A549 (cell line): ENCODE results near the gene PPARA. TPM values are rescaled to one million over a fixed set of nuclear protein-coding genes. Genes with fewer than 3 reads are reported as not detected.

Experiments used
- ATAC-seq, 2 experiments: fragments of 200-7000 bp in 1 of 2; fragments of >200 bp in 1 of 2; cut with Nextera tagmentation in 1 of 2; cut with Tn5 transposase in 1 of 2; 3 replicates each; pipeline versions ENCODE4 v1.8.0 to v1.9.1; 2018 to 2020; ENCODE audit warnings: mild to moderate bottlenecking in 1 of 2, moderate library complexity in 1 of 2
- CTCF ChIA-PET: fragments of 300-600 bp; sonication (Branson Sonifier 250); formaldehyde crosslinking; extraction: SDS; loops from one replicate; lab custom pipeline; 2021; ENCODE audit warnings: antibody characterized with exemption, inconsistent platforms; lab: Yijun Ruan, JAX
- POLR2A ChIA-PET: fragments of 350-600 bp; formaldehyde crosslinking; extraction: SDS; loops from one replicate; lab custom pipeline; 2021; ENCODE audit warnings: antibody characterized with exemption, inconsistent platforms; lab: Yijun Ruan, JAX
- DNase-seq, 2 experiments: peaks; one replicate each; pipeline versions ENCODE4 v3.0.0 to v3.0.0-alpha.2; 2011 to 2016; ENCODE audit warnings: low read depth in 1 of 2, low spot score in 1 of 2
- FAIRE-seq: peaks from 2 replicates; lab custom pipeline; 2011; peaks lifted over from hg19 to GRCh38; lab: Jason Lieb, UNC
- H3K27ac ChIP-seq, 2 experiments: fragments of >200 bp; sonication (Bioruptor Twin); formaldehyde crosslinking; 3 replicates each; pipeline ENCODE4 v1.5.1; 2016 to 2017
- H3K4me1 ChIP-seq: fragments of >200 bp; sonication (Bioruptor Twin); formaldehyde crosslinking; 3 replicates; pipeline ENCODE4 v1.6.1; 2016
- H3K4me2 ChIP-seq: fragments of >200 bp; sonication (Bioruptor Twin); formaldehyde crosslinking; 3 replicates; pipeline ENCODE4 v1.6.1; 2016
- H3K4me3 ChIP-seq: fragments of >200 bp; sonication (Bioruptor Twin); formaldehyde crosslinking; 3 replicates; pipeline ENCODE4 v1.5.1; 2016
- H3K9me3 ChIP-seq: fragments of >200 bp; sonication (Bioruptor Twin); formaldehyde crosslinking; 3 replicates; pipeline ENCODE4 v1.6.1; 2016
- BHLHE40 ChIP-seq: IDR thresholded peaks from 2 replicates; pipeline ENCODE4 v1.6.1; 2012; ENCODE audit warnings: low read depth, low read length, inconsistent platforms
- CBX2 ChIP-seq: fragments of 200-600 bp; sonication (generic); IDR thresholded peaks from 2 replicates; pipeline ENCODE4 v1.6.1; 2016; ENCODE audit warnings: low read depth, mild to moderate bottlenecking, borderline replicate concordance
- CEBPB ChIP-seq, 2 experiments: fragments of >200 bp in 1 of 2; sonication (Bioruptor Twin) in 1 of 2; formaldehyde crosslinking in 1 of 2; IDR thresholded peaks; 2 replicates each; pipeline ENCODE4 v1.6.1; 2012 to 2016
- CTCF ChIP-seq: fragments of >200 bp; sonication (Bioruptor Twin); formaldehyde crosslinking; IDR thresholded peaks from 3 replicates; pipeline ENCODE4 v1.5.1; 2016
- EHMT2 ChIP-seq: fragments of 200-600 bp; sonication (generic); IDR thresholded peaks from 2 replicates; pipeline ENCODE4 v1.6.1; 2016; ENCODE audit warnings: antibody characterized with exemption, low read depth, mild to moderate bottlenecking, moderate library complexity
- HDAC2 ChIP-seq: fragments of 200-600 bp; sonication (generic); IDR thresholded peaks from 2 replicates; pipeline ENCODE4 v1.6.1; 2016
- HES2 ChIP-seq: fragments of >200 bp; sonication (Bioruptor Twin); formaldehyde crosslinking; IDR thresholded peaks from 2 replicates; pipeline ENCODE4 v1.6.1; 2016
- HEYL ChIP-seq: fragments of 250-450 bp; sonication (Bioruptor Pico); IDR thresholded peaks from 2 replicates; pipeline ENCODE4 v1.8.0; 2021; ENCODE audit warnings: mild to moderate bottlenecking, moderate library complexity
- HOXB13 ChIP-seq: fragments of 250-450 bp; sonication (Bioruptor Pico); IDR thresholded peaks from 2 replicates; pipeline ENCODE4 v1.5.0; 2020; ENCODE audit warnings: low read depth, mild to moderate bottlenecking, moderate library complexity
- MAX ChIP-seq: IDR thresholded peaks from 2 replicates; pipeline ENCODE4 v1.6.1; 2012
- MAZ ChIP-seq: fragments of 150-350 bp; IDR thresholded peaks from 2 replicates; pipeline ENCODE4 v1.6.1; 2014; ENCODE audit warnings: antibody characterized with exemption, low read depth, low read length, borderline replicate concordance
- MYC ChIP-seq: IDR thresholded peaks from 2 replicates; pipeline ENCODE4 v1.6.1; 2012; ENCODE audit warnings: mild to moderate bottlenecking, inconsistent platforms, low read length, improper control_type of control experiment, borderline replicate concordance
- NFE2L2 ChIP-seq: fragments of 150-350 bp; conservative IDR thresholded peaks from 2 replicates; pipeline ENCODE4 v1.6.1; 2014; ENCODE audit warnings: low read length
- POLR2AphosphoS2 ChIP-seq: conservative IDR thresholded peaks from 2 replicates; pipeline ENCODE4 v1.6.1; 2012; ENCODE audit warnings: low read length, improper control_type of control experiment, inconsistent platforms
- RAD21 ChIP-seq, 2 experiments: fragments of >200 bp in 1 of 2; sonication (Bioruptor Twin) in 1 of 2; formaldehyde crosslinking in 1 of 2; IDR thresholded peaks in 1 of 2; conservative IDR thresholded peaks in 1 of 2; 2 replicates in 1 of 2; 3 replicates in 1 of 2; pipeline ENCODE4 v1.6.1; 2012 to 2018; ENCODE audit warnings: inconsistent platforms in 1 of 2
- RFX5 ChIP-seq: fragments of 450-650 bp; IDR thresholded peaks from 2 replicates; pipeline ENCODE4 v1.7.1; 2014; ENCODE audit warnings: antibody characterized with exemption, mild to moderate bottlenecking, moderate library complexity
- WGBS: methylation state at CpG from one replicate; pipeline ENCODE4 v1.1.6; 2017; ENCODE audit errors: missing lambda C conversion rate; 5-methylcytosine and 5-hydroxymethylcytosine counted together
- polyA plus RNA-seq, 4 experiments: library from polyadenylated mRNA; depleted of rRNA in 3 of 4; stranded (reverse); fragments of >200 nt; fragmentation: RNase III in 1 of 4; extraction: RNeasy Plus Mini Kit Qiagen cat#74134 plus additional on column Dnase treatment in 1 of 4; gene quantifications; 2 replicates in 3 of 4; 3 replicates in 1 of 4; pipeline ENCODE4 v1.2.3, GENCODE V29; 2011 to 2017

PPARA gene
- polyA plus RNA-seq, 2 of the 4 experiments (the other 2 are of a cell fraction) = 2.6 to 2.8 TPM

- no peaks in the 10 kb centered on the region for H3K4me1 ChIP-seq
- DNase-seq = no peak
- H3K4me2 ChIP-seq = no peak overlapping the region
- CTCF ChIA-PET = no interaction called here
- POLR2A ChIA-PET = no interaction called here
- H3K4me3 ChIP-seq = no peak overlapping the region
- H3K9me3 ChIP-seq = no peaks in the 10 kb centered on the region; the same call in 2 of the 3 replicates
- H3K27ac ChIP-seq = no peak overlapping the region
- FAIRE-seq = no peak
- 89% methylated on average over 12 of the region's 12 CpGs for WGBS
- TF ChIP-seq HES2 (no peak), MAX (no peak), MAZ (no peak), RAD21 (conservative IDR thresholded peaks at IDR 0.05 in 1 of 2, IDR thresholded peaks at IDR 0.05 in 1 of 2) (no peak), POLR2AphosphoS2 (no peak), CTCF (no peak)
- ATAC-seq = no peak
Observed at GRCh38 chr22:46202897-46203600, 52.7 kb downstream of the PPARA start.

GRCh38 chr22:46203601-46203980, 53.3 kb downstream of the PPARA start:
- 82% methylated on average over 7 of the region's 7 CpGs for WGBS
- H3K4me2 ChIP-seq = no peak overlapping the region
- TF ChIP-seq HDAC2 = no peak
- TF ChIP-seq BHLHE40 = no peak
- TF ChIP-seq HES2 = no peak
- no peak for TF ChIP-seq NFE2L2
- H3K9me3 ChIP-seq = peaks cover under 1% of the 10 kb centered on the region; the same call in 1 of the 3 replicates
- no peak overlapping the region for H3K4me3 ChIP-seq
- H3K4me1 ChIP-seq = no peaks in the 10 kb centered on the region
- ATAC-seq = no peak
- no peak for FAIRE-seq
- ChIA-PET POLR2A (no interaction called here), CTCF (no interaction called here)
- no peak for DNase-seq
- no peak overlapping the region for H3K27ac ChIP-seq

- Histone ChIP-seq H3K4me1 (no peaks in the 10 kb centered on the region), H3K4me3 (no peak overlapping the region), H3K9me3 (peaks cover 21% of the 10 kb centered on the region), H3K27ac (no peak overlapping the region), H3K4me2 (no peak overlapping the region)
- POLR2A ChIA-PET = no interaction called here
- ATAC-seq (no peak), FAIRE-seq (no peak), DNase-seq (no peak)
- CTCF ChIA-PET = no interaction called here
- TF ChIP-seq MYC (no peak), EHMT2 (no peak), CBX2 (no peak), HOXB13 (CRISPR knock-in tag) (no peak), CTCF (no peak), HEYL (CRISPR knock-in tag) (no peak), CEBPB (IDR thresholded peaks at IDR 0.05) (no peak), RFX5 (no peak)
- 92% methylated on average over 1 of the region's 1 CpG for WGBS
Observed at GRCh38 chr22:46209262-46209661, 58.9 kb downstream of the PPARA start.
